ENCODE data around the gene LPP.

LPP gene

DNA sequence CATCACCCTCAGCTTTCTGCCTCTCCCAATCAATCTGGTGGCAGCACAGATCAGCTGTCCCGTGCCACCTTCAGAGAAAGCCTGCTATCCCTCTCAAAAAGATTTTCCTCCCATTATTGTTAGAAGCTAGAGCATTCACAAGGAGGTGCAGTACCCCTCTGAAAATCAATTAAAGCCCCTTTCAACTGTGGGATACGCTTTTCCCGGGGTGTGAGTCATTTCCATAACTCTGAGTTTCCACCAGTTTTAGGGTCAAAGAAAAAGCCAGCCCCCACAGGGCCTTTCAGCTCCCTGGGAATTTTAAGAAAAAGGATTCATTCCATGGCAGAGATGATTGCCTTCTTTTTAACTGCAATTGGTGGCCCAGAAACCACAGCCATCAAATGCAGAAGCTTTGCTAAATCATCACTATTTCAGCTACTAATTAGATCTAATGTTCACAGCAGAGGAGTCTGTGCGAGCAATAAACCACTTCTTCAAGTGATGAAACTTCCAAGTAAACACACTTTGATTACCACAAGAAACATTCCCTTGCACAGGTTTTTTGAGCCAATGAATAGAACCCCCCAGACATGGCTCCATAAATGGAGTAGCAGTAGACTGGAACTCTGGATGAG lies 747.8 kb downstream of the LPP start:
- in situ Hi-C loops (cut with HindIII; ENCODE audit: low sequenced_read_pairs): no loop called here
- DNase-seq (ENCODE audit: low read depth): no peak
- TF ChIP-seq, protein P1, sequence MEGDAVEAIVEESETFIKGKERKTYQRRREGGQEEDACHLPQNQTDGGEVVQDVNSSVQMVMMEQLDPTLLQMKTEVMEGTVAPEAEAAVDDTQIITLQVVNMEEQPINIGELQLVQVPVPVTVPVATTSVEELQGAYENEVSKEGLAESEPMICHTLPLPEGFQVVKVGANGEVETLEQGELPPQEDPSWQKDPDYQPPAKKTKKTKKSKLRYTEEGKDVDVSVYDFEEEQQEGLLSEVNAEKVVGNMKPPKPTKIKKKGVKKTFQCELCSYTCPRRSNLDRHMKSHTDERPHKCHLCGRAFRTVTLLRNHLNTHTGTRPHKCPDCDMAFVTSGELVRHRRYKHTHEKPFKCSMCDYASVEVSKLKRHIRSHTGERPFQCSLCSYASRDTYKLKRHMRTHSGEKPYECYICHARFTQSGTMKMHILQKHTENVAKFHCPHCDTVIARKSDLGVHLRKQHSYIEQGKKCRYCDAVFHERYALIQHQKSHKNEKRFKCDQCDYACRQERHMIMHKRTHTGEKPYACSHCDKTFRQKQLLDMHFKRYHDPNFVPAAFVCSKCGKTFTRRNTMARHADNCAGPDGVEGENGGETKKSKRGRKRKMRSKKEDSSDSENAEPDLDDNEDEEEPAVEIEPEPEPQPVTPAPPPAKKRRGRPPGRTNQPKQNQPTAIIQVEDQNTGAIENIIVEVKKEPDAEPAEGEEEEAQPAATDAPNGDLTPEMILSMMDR (IDR thresholded peaks at IDR 0.05; ENCODE audit: low read depth, low read length, missing control alignments): no peak

GRCh38 chr3:188904670-188905069 lies 750.7 kb downstream of the LPP start:
- in situ Hi-C loops (cut with HindIII; ENCODE audit: low sequenced_read_pairs): no loop called here
- no peak overlapping the region for H3K4me3 ChIP-seq (ENCODE audit: low read depth, low read length)
- no peak for DNase-seq (ENCODE audit: low read depth)
- TF ChIP-seq, protein P1 (IDR thresholded peaks at IDR 0.05; ENCODE audit: low read depth, low read length, missing control alignments): no peak

More for the DNA sequence above, 747.8 kb downstream of the LPP start:
- no peak overlapping the region for H3K4me3 ChIP-seq (ENCODE audit: low read depth, low read length)

- in situ Hi-C loops (cut with HindIII; ENCODE audit: low sequenced_read_pairs): no loop called here
- no peak for DNase-seq (ENCODE audit: low read depth)
- H3K4me3 ChIP-seq (ENCODE audit: low read depth, low read length): no peak overlapping the region
- TF ChIP-seq, protein P1 (IDR thresholded peaks at IDR 0.05; ENCODE audit: low read depth, low read length, missing control alignments): no peak
These were observed 751.6 kb downstream of the LPP start for GRCh38 chr3:188905547-188905946.

- TF ChIP-seq, protein P1 (IDR thresholded peaks at IDR 0.05; ENCODE audit: low read depth, low read length, missing control alignments): no peak
- H3K4me3 ChIP-seq (ENCODE audit: low read depth, low read length): no peak overlapping the region
- in situ Hi-C loops (cut with HindIII; ENCODE audit: low sequenced_read_pairs): no loop called here
- no peak for DNase-seq (ENCODE audit: low read depth)
These were observed 752.3 kb downstream of the LPP start for GRCh38 chr3:188906236-188906635.

DNA sequence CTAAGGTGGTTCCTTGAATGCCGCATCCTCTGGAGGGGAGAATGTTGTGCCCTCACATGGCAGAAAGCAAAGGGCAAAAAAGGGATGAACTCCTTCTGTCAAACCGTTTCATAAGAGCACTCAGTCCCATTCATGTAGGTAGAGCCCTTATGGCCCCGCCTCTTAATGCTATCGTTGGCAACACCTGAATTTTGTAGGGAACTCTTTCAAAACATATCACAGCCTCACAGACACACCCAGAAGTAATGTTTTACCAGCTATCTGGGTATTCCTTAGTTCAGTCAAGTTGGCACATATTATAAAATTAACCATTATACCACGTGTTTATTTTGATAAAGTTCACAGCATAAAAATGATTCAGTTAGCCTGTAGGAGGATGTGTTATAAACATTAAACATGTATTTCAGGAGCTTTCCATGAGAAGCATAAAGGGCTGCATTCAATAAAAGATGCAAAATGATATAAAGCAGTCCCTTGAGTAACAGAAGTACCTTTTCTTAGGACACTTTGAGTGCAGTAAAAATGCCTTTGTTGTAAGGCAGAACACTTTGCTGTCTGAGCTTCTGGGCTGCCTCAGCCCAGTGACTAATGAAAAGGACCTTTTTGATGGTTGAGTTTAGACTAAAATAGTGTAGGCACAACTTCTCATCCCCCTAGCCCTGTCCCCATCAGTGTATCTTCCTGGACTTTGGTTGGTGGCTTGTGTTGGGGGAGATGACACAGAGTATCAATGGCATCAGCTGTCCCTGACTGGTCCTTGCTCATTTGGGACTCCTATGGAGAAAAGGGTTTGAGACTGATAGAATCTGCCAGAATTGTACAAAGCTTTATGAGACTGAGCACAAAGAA lies 754.3 kb downstream of the LPP start:
- TF ChIP-seq, protein P1 (IDR thresholded peaks at IDR 0.05; ENCODE audit: low read depth, low read length, missing control alignments): no peak
- H3K4me3 ChIP-seq (ENCODE audit: low read depth, low read length): no peak overlapping the region
- in situ Hi-C loops (cut with HindIII; ENCODE audit: low sequenced_read_pairs): no loop called here
- DNase-seq (ENCODE audit: low read depth): no peak

DNA sequence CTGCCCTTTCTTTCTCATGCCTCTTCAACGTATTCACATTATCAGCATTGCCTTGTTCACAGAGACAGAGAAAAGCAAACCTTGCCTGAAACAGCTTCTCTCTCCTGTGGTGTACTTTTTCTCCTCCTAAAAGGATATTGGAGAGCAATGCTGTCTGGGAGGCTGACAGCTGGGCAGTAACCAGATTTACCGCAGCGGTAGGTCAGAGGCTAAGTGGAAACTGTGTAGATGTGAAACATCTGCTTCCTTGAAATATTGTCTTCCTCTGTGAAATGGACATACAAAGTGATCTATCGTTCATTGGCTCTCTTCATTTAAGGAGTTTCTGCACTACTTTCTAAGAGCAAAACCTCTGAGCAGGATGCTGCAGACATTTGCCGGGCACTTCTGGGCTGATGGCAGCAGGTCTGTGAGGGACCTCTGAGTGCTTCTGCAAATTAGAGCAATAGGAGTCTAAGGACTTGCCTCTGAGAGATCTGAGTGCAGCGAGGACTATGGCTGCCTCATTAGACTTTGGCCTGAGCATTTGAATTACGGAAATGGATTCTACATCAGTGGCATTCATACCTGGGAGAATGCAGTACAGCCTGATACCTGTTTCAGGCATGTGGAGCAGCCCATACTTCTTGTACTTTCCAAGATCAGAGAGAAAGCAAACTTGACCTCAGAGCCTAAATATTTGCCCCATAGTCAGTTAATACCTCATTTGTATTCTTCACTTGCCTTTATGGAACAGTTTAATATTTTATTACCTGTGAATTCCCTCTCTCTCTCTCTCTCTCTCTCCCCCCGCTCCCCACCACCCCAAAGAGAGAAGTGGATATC lies 757.3 kb downstream of the LPP start:
- in situ Hi-C loops (cut with HindIII; ENCODE audit: low sequenced_read_pairs): no loop called here
- TF ChIP-seq, protein P1 (IDR thresholded peaks at IDR 0.05; ENCODE audit: low read depth, low read length, missing control alignments): no peak
- DNase-seq (ENCODE audit: low read depth): no peak
- H3K4me3 ChIP-seq (ENCODE audit: low read depth, low read length): no peak overlapping the region
